BE2C (cell line): ENCODE measurements around the gene AMBRA1.

Source experiments
- DNase-seq: peaks from one replicate; pipeline ENCODE4 v3.0.0-alpha.2; 2020
- H3K27me3 ChIP-seq: fragments of 250-450 bp; sonication (Bioruptor Pico); 2 replicates; pipeline ENCODE4 v1.5.1; 2020; ENCODE audit warnings: mild to moderate bottlenecking
- H3K36me3 ChIP-seq: fragments of 250-450 bp; sonication (Bioruptor Pico); 2 replicates; pipeline ENCODE4 v1.5.1; 2020; ENCODE audit warnings: mild to moderate bottlenecking
- H3K4me1 ChIP-seq: fragments of 250-450 bp; sonication (Bioruptor Pico); 2 replicates; pipeline ENCODE4 v1.5.1; 2020
- H3K4me3 ChIP-seq: 2 replicates; pipeline ENCODE4 v1.5.1; 2011; ENCODE audit warnings: low read depth, low read length
- H3K9me3 ChIP-seq: fragments of 250-450 bp; sonication (Bioruptor Pico); 2 replicates; pipeline ENCODE4 v1.5.1; 2020
- CTCF ChIP-seq: IDR thresholded peaks from 2 replicates; pipeline ENCODE4 v1.5.1; 2012; ENCODE audit warnings: mild to moderate bottlenecking, low read depth, low read length

The AMBRA1 gene

DNA sequence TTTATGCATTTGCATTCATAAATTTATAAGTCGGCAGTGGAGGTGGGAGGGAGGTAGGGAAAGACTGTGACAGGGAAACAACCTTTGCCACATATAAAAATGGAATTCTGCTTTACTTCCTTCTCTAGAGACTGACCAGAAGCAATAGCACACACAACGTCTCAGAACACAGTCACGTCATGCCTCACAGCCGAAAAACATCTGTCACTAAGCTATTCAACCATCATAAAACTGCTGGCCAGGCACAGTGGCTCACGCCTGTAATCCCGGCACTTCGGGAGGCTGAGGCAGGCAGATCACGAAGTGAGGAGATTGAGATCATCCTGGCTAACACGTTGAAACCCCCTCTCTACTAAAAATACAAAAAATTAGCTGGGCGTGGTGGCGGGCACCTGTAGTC is 101.3 kb downstream of the AMBRA1 start:
- TF ChIP-seq CTCF: no peak
- H3K9me3 ChIP-seq: no peaks in the 10 kb centered on the region
- no peaks in the 10 kb centered on the region for H3K4me1 ChIP-seq
- no peaks in the 10 kb centered on the region for H3K27me3 ChIP-seq
- no peak for DNase-seq
- no peak overlapping the region for H3K4me3 ChIP-seq
- H3K36me3 ChIP-seq: no peaks in the 10 kb centered on the region

- H3K9me3 ChIP-seq: no peaks in the 10 kb centered on the region
- no peaks in the 10 kb centered on the region for H3K27me3 ChIP-seq
- no peaks in the 10 kb centered on the region for H3K4me1 ChIP-seq
- no peak for TF ChIP-seq CTCF
- H3K4me3 ChIP-seq: no peak overlapping the region
- no peaks in the 10 kb centered on the region for H3K36me3 ChIP-seq
- DNase-seq: no peak
Observed at GRCh38 chr11:46491661-46492330, 102.0 kb downstream of the AMBRA1 start.

GRCh38 chr11:46490666-46491065 is 103.2 kb downstream of the AMBRA1 start:
- no peak for DNase-seq
- TF ChIP-seq CTCF: no peak
- no peaks in the 10 kb centered on the region for H3K36me3 ChIP-seq
- no peaks in the 10 kb centered on the region for H3K4me1 ChIP-seq
- H3K27me3 ChIP-seq: no peaks in the 10 kb centered on the region
- no peaks in the 10 kb centered on the region for H3K9me3 ChIP-seq
- H3K4me3 ChIP-seq: no peak overlapping the region

- TF ChIP-seq CTCF: peak; percentile 69
- H3K4me1 ChIP-seq: no peaks in the 10 kb centered on the region
- no peaks in the 10 kb centered on the region for H3K36me3 ChIP-seq
- no peak overlapping the region for H3K4me3 ChIP-seq
- H3K9me3 ChIP-seq: no peaks in the 10 kb centered on the region
- H3K27me3 ChIP-seq: no peaks in the 10 kb centered on the region
- peak; percentile 36 for DNase-seq
Observed at GRCh38 chr11:46489656-46490560, 103.9 kb downstream of the AMBRA1 start.

DNA sequence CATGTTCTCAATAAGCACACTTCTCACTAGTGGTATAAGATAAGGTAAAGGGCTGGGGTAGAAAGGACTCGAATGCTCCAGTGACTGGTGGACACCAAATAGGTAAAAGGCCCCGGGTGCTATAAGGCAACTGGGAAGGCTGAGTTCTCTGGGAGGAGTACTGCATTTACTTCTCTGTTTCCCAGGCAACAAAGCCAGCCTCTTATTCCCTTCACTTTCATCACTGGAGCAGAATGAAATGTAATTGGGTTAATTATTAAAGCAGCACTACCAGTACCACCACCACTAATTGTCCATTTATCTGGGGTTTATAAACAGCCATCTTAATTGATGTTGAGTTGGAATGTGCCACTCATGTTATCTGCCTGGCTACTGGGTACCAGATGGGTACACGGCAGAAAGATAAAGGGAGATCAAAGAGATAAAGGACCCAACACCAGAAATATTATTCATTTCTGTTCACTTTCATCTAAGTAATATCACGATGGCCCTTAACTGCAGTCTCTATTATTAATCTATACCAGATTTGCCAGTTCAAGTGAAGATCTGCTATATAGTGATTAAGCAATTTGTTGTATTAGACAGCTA is 107.9 kb downstream of the AMBRA1 start:
- Histone ChIP-seq H3K4me3 (no peak overlapping the region), H3K4me1 (no peaks in the 10 kb centered on the region), H3K27me3 (no peaks in the 10 kb centered on the region), H3K9me3 (no peaks in the 10 kb centered on the region), H3K36me3 (no peaks in the 10 kb centered on the region)
- no peak for TF ChIP-seq CTCF
- DNase-seq: no peak

GRCh38 chr11:46484101-46484500 is 109.7 kb downstream of the AMBRA1 start:
- Histone ChIP-seq H3K4me3 (no peak overlapping the region), H3K4me1 (peaks cover 5% of the 10 kb centered on the region; the same call in 1 of the 2 replicates), H3K9me3 (no peaks in the 10 kb centered on the region), H3K36me3 (no peaks in the 10 kb centered on the region), H3K27me3 (no peaks in the 10 kb centered on the region)
- TF ChIP-seq CTCF: no peak
- DNase-seq: no peak
